Transverse colon (tissue), 4 donors: ENCODE data around the gene COBLL1. TPM values are rescaled to one million over a fixed set of nuclear protein-coding genes. Genes with fewer than 3 reads are reported as not detected.

Source experiments
- DNase-seq: peaks from one replicate; pipeline ENCODE4 v3.0.0-alpha.2; 2019
- H3K27ac ChIP-seq, 4 donors: fragments of 200-600 bp; sonication (generic); 2 replicates each; pipeline ENCODE4 v1.5.1; 2016 to 2018; ENCODE audit warnings: inconsistent platforms in 4 of 4
- H3K27me3 ChIP-seq: fragments of 200-600 bp; sonication (generic); 2 replicates; pipeline ENCODE4 v1.5.1; 2017; ENCODE audit warnings: inconsistent platforms
- H3K36me3 ChIP-seq, 4 donors: fragments of 200-600 bp; sonication (generic); 2 replicates each; pipeline ENCODE4 v1.5.1; 2017 to 2019; ENCODE audit warnings: inconsistent platforms in 4 of 4
- H3K4me1 ChIP-seq, 4 donors: fragments of 200-600 bp; sonication (generic); 2 replicates each; pipeline ENCODE4 v1.5.1; 2017 to 2020; ENCODE audit warnings: inconsistent platforms in 4 of 4
- H3K4me3 ChIP-seq, 4 donors: fragments of 200-600 bp; sonication (generic); 1 replicate in 1 of 4; 2 replicates in 3 of 4; pipeline versions ENCODE4 v1.5.1 to v1.6.1; 2017 to 2019; ENCODE audit warnings: inconsistent platforms in 4 of 4
- H3K9me3 ChIP-seq, 2 donors: fragments of 200-600 bp; sonication (generic); 2 replicates each; pipeline ENCODE4 v1.5.1; 2017 to 2019; ENCODE audit warnings: inconsistent platforms in 2 of 2
- CTCF ChIP-seq, 5 experiments: fragments of 200-600 bp in 3 of 5; fragments of 450-650 bp in 2 of 5; sonication (generic) in 3 of 5; IDR thresholded peaks; 1 replicate in 2 of 5; 2 replicates in 3 of 5; pipeline ENCODE4 v1.5.1; 2016 to 2017; ENCODE audit warnings: antibody characterized with exemption in 5 of 5, inconsistent platforms in 3 of 5, mild to moderate bottlenecking in 2 of 5, moderate library complexity in 1 of 5
- EP300 ChIP-seq: sonication (generic); formaldehyde crosslinking; IDR thresholded peaks from one replicate; pipeline ENCODE4 v1.6.1; 2017; ENCODE audit warnings: antibody characterized with exemption, low read depth
- POLR2A ChIP-seq: fragments of 450-650 bp; IDR thresholded peaks from one replicate; pipeline ENCODE4 v1.6.1; 2016; ENCODE audit warnings: antibody characterized with exemption, mild to moderate bottlenecking, moderate library complexity
- POLR2AphosphoS5 ChIP-seq, 3 donors: sonication (generic); formaldehyde crosslinking; IDR thresholded peaks; one replicate each; pipeline ENCODE4 v1.6.1; 2016; ENCODE audit warnings: antibody characterized with exemption in 3 of 3
- WGBS, 2 donors: methylation state at CpG; one replicate each; pipeline ENCODE4 v1.1.5; 2018; ENCODE audit warnings: low coverage in 1 of 2; 5-methylcytosine and 5-hydroxymethylcytosine counted together
- in situ Hi-C, 4 donors: fragments of 200-750 bp; cut with MboI; loops; one replicate each; pipeline versions ENCODE4 v1.15.0 to v1.15.1; 2017; ENCODE audit warnings: low sequenced_read_pairs in 3 of 4, low pct_ligation_motif_present in 1 of 4, low pct_unique_long_range_greater_than_20kb in 1 of 4
- intact Hi-C: fragments of 100-400 bp; cut with DNase I; formaldehyde crosslinking; loops from one replicate; pipeline ENCODE4 v1.15.1; 2023; ENCODE audit warnings: low total_unique reads
- total RNA-seq, 4 donors: library from RNA; depleted of rRNA; stranded (reverse); fragments of >200 nt; gene quantifications; one replicate each; pipeline ENCODE4 v1.1.0, GENCODE V29; 2016

COBLL1 gene
- total RNA-seq, 4 donors from 2014 or later: 21.7 to 129 (median 30.7) TPM

GRCh38 chr2:164661349-164661748, 180.3 kb downstream of the COBLL1 start:
- Histone ChIP-seq H3K27ac (no peak overlapping the region), H3K9me3 (no peaks in the 10 kb centered on the region), H3K36me3 (no peaks in the 10 kb centered on the region), H3K4me3 (no peak overlapping the region), H3K4me1 (no peaks in the 10 kb centered on the region), H3K27me3 (no peaks in the 10 kb centered on the region)
- intact Hi-C loops: loop anchor here (5.0 kb wide), 1 partner anchor 654 kb away; no protein-coding TSS in a partner anchor
- TF ChIP-seq POLR2AphosphoS5 (IDR thresholded peaks at IDR 0.05) (no peak), CTCF (IDR thresholded peaks at IDR 0.05) (no peak), EP300 (no peak), POLR2A (no peak)
- no peak for DNase-seq
- in situ Hi-C loops: no loop called here

DNA sequence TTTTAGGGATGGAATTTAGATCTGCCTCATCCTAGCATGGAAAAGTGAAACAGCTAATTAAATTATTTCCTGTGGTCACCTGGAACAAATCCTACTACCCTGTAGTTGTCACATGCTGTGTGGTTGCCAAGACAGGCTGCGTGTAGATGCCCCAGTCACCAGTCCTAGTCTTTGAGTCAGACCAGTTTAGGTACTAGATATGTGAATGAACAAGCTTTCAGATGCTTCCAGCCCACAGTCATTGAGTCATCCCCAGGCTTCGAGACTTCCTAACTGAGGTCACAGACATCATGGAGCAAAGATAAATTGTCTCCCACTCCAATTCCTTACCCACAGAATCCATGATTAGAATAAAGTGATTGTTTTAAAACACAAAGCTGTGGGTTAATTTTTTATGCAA, 184.5 kb downstream of the COBLL1 start:
- H3K4me3 ChIP-seq: no peak overlapping the region
- H3K4me1 ChIP-seq: no peaks in the 10 kb centered on the region
- WGBS, 2 donors: 91% methylated on average over 2 of the region's 2 CpGs; no CpG with 5 or more reads in 1 of the 2 donors
- H3K27me3 ChIP-seq: no peaks in the 10 kb centered on the region
- TF ChIP-seq POLR2AphosphoS5 (IDR thresholded peaks at IDR 0.05) (no peak), POLR2A (no peak), EP300 (no peak), CTCF (IDR thresholded peaks at IDR 0.05) (no peak)
- intact Hi-C loops: no loop called here
- no peaks in the 10 kb centered on the region for H3K36me3 ChIP-seq
- H3K27ac ChIP-seq: no peak overlapping the region
- H3K9me3 ChIP-seq: no peaks in the 10 kb centered on the region
- DNase-seq: no peak
- in situ Hi-C loops: no loop called here

- Histone ChIP-seq H3K27me3 (no peaks in the 10 kb centered on the region), H3K9me3 (peaks cover 0 to 3% of the 10 kb centered on the region in 2 donors), H3K36me3 (no peaks in the 10 kb centered on the region), H3K27ac (no peak overlapping the region), H3K4me3 (no peak overlapping the region), H3K4me1 (no peaks in the 10 kb centered on the region)
- WGBS, 2 donors: 88 to 94% methylated on average over 2 of the region's 2 CpGs
- DNase-seq: no peak
- intact Hi-C loops: no loop called here
- in situ Hi-C loops: no loop called here
- TF ChIP-seq POLR2AphosphoS5 (IDR thresholded peaks at IDR 0.05) (no peak), EP300 (no peak), POLR2A (no peak), CTCF (IDR thresholded peaks at IDR 0.05) (no peak)
Measured at GRCh38 chr2:164655750-164656149, 185.9 kb downstream of the COBLL1 start.

- TF ChIP-seq POLR2AphosphoS5 (IDR thresholded peaks at IDR 0.05) (no peak), POLR2A (no peak), EP300 (no peak), CTCF (IDR thresholded peaks at IDR 0.05) (no peak)
- no peak overlapping the region for H3K4me3 ChIP-seq
- H3K27me3 ChIP-seq: no peaks in the 10 kb centered on the region
- no peak overlapping the region for H3K27ac ChIP-seq
- no peak for DNase-seq
- in situ Hi-C loops (no loop called here), intact Hi-C loops (no loop called here)
- no peaks in the 10 kb centered on the region for H3K36me3 ChIP-seq
- no peaks in the 10 kb centered on the region for H3K4me1 ChIP-seq
- peaks cover 3 to 7% of the 10 kb centered on the region in 2 donors for H3K9me3 ChIP-seq
Measured at GRCh38 chr2:164655336-164655735, 186.3 kb downstream of the COBLL1 start.
